GM12891 (cell line): ENCODE data around the gene URM1.

Source experiments
- POLR2A ChIP-seq: IDR thresholded peaks from 2 replicates; pipeline ENCODE4 v1.6.1; 2011; ENCODE audit warnings: low read depth, low read length, control low read depth
- POLR2AphosphoS5 ChIP-seq: IDR thresholded peaks from 2 replicates; pipeline ENCODE4 v1.6.1; 2011; ENCODE audit warnings: low read depth, low read length, control low read depth
- SPI1 ChIP-seq: IDR thresholded peaks from 2 replicates; pipeline ENCODE4 v1.6.1; 2011; ENCODE audit warnings: low read depth, low read length, control low read depth

DNA sequence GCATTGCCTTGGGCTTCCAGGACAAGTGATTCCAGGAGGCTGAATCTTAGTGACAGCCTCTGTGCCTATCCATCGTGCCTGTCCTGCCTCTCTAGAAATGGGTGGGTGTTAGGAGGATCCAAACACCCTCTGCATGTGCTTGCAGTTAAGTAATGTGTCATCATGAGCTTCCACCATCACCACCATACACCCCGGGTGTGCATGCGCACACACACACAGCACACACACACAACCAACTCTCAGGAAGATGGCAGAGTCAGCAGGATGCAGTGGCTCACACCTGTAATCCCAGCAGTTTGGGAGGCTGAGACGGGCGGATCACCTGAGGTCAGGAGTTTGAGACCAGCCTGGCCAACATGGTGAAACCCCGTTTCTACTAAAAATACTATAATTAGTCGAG, 26.7 kb downstream of the URM1 start:
- no peak for TF ChIP-seq POLR2A
- no peak for TF ChIP-seq SPI1
- TF ChIP-seq POLR2AphosphoS5: no peak
